ENCODE results near the gene GNG12.

Gene GNG12

GRCh38 chr1:67689267-67690017 is 143.8 kb downstream of the GNG12 start:
- Histone ChIP-seq H3K27ac (ENCODE audit: low read depth, low read length) (peak overlapping the region; percentile 6), H3K27me3 (ENCODE audit: control insufficient read depth in 5 of 5, insufficient read depth in 4 of 5, low read length in 5 of 5) (no peaks in the 10 kb centered on the region), H3K36me3 (ENCODE audit: control insufficient read depth in 5 of 5, insufficient read depth in 5 of 5, low read length in 5 of 5) (peaks cover 0 to 23% (median 14%) of the 10 kb centered on the region in 5 donors), H3K9ac (ENCODE audit: low read length in 5 of 5) (no peak overlapping the region), H3K4me3 (ENCODE audit: low read depth in 1 of 5, low read length in 5 of 5) (no peak overlapping the region), H3K9me3 (ENCODE audit: control insufficient read depth in 5 of 5, low read length in 5 of 5) (no peaks in the 10 kb centered on the region), H3K4me1 (ENCODE audit: control insufficient read depth in 5 of 5, insufficient read depth in 5 of 5, low read length in 5 of 5) (peaks cover 4 to 29% (median 14%) of the 10 kb centered on the region in 5 donors)

GRCh38 chr1:67688526-67689219 is 144.6 kb downstream of the GNG12 start:
- H3K9ac ChIP-seq (ENCODE audit: low read length in 5 of 5) = no peak overlapping the region

GRCh38 chr1:67687649-67688048 is 145.6 kb downstream of the GNG12 start:
- H3K4me1 ChIP-seq (ENCODE audit: control insufficient read depth in 5 of 5, insufficient read depth in 5 of 5, low read length in 5 of 5) = peaks cover 4 to 41% (median 23%) of the 10 kb centered on the region in 5 donors
- H3K4me3 ChIP-seq (ENCODE audit: low read depth in 1 of 5, low read length in 5 of 5) = peak overlapping the region in 1 of 5 donors; percentile 40
- H3K36me3 ChIP-seq (ENCODE audit: control insufficient read depth in 5 of 5, insufficient read depth in 5 of 5, low read length in 5 of 5) = peaks cover 0 to 23% (median 14%) of the 10 kb centered on the region in 5 donors
- H3K9me3 ChIP-seq (ENCODE audit: control insufficient read depth in 5 of 5, low read length in 5 of 5) = no peaks in the 10 kb centered on the region
- no peaks in the 10 kb centered on the region for H3K27me3 ChIP-seq (ENCODE audit: control insufficient read depth in 5 of 5, insufficient read depth in 4 of 5, low read length in 5 of 5)
- peak overlapping the region; percentile 97 for H3K27ac ChIP-seq (ENCODE audit: low read depth, low read length)
- peak overlapping the region in 1 of 5 donors; percentile 91 for H3K9ac ChIP-seq (ENCODE audit: low read length in 5 of 5)

More at GRCh38 chr1:67688526-67689219, 144.6 kb downstream of the GNG12 start:
- H3K27ac ChIP-seq (ENCODE audit: low read depth, low read length) = peak overlapping the region; percentile 3
- peaks cover 4 to 35% (median 20%) of the 10 kb centered on the region in 5 donors for H3K4me1 ChIP-seq (ENCODE audit: control insufficient read depth in 5 of 5, insufficient read depth in 5 of 5, low read length in 5 of 5)
- no peaks in the 10 kb centered on the region for H3K9me3 ChIP-seq (ENCODE audit: control insufficient read depth in 5 of 5, low read length in 5 of 5)
- no peak overlapping the region for H3K4me3 ChIP-seq (ENCODE audit: low read depth in 1 of 5, low read length in 5 of 5)
- peaks cover 0 to 23% (median 14%) of the 10 kb centered on the region in 5 donors for H3K36me3 ChIP-seq (ENCODE audit: control insufficient read depth in 5 of 5, insufficient read depth in 5 of 5, low read length in 5 of 5)
- H3K27me3 ChIP-seq (ENCODE audit: control insufficient read depth in 5 of 5, insufficient read depth in 4 of 5, low read length in 5 of 5) = no peaks in the 10 kb centered on the region

- H3K4me3 ChIP-seq (ENCODE audit: low read depth in 1 of 5, low read length in 5 of 5) = peak overlapping the region; percentile 77 to 96 (median 85)
- no peaks in the 10 kb centered on the region for H3K9me3 ChIP-seq (ENCODE audit: control insufficient read depth in 5 of 5, low read length in 5 of 5)
- H3K4me1 ChIP-seq (ENCODE audit: control insufficient read depth in 5 of 5, insufficient read depth in 5 of 5, low read length in 5 of 5) = peaks cover 4 to 41% (median 23%) of the 10 kb centered on the region in 5 donors
- H3K27ac ChIP-seq (ENCODE audit: low read depth, low read length) = peak overlapping the region; percentile 97
- peaks cover 0 to 23% (median 14%) of the 10 kb centered on the region in 5 donors for H3K36me3 ChIP-seq (ENCODE audit: control insufficient read depth in 5 of 5, insufficient read depth in 5 of 5, low read length in 5 of 5)
- H3K9ac ChIP-seq (ENCODE audit: low read length in 5 of 5) = peak overlapping the region in 4 of 5 donors; percentile 21 to 91 (median 80)
- no peaks in the 10 kb centered on the region for H3K27me3 ChIP-seq (ENCODE audit: control insufficient read depth in 5 of 5, insufficient read depth in 4 of 5, low read length in 5 of 5)
These were observed 146.1 kb downstream of the GNG12 start for GRCh38 chr1:67687198-67687545.

GRCh38 chr1:67686267-67687197 is 146.7 kb downstream of the GNG12 start:
- H3K9ac ChIP-seq (ENCODE audit: low read length in 5 of 5) = peak overlapping the region; percentile 41 to 91 (median 85)
- no peaks in the 10 kb centered on the region for H3K27me3 ChIP-seq (ENCODE audit: control insufficient read depth in 5 of 5, insufficient read depth in 4 of 5, low read length in 5 of 5)
- peak overlapping the region; percentile 77 to 96 (median 85) for H3K4me3 ChIP-seq (ENCODE audit: low read depth in 1 of 5, low read length in 5 of 5)
- H3K9me3 ChIP-seq (ENCODE audit: control insufficient read depth in 5 of 5, low read length in 5 of 5) = no peaks in the 10 kb centered on the region
- peaks cover 4 to 41% (median 23%) of the 10 kb centered on the region in 5 donors for H3K4me1 ChIP-seq (ENCODE audit: control insufficient read depth in 5 of 5, insufficient read depth in 5 of 5, low read length in 5 of 5)
- H3K36me3 ChIP-seq (ENCODE audit: control insufficient read depth in 5 of 5, insufficient read depth in 5 of 5, low read length in 5 of 5) = peaks cover 0 to 23% (median 14%) of the 10 kb centered on the region in 5 donors
- H3K27ac ChIP-seq (ENCODE audit: low read depth, low read length) = peak overlapping the region; percentile 97

- H3K4me3 ChIP-seq (ENCODE audit: low read depth in 1 of 5, low read length in 5 of 5) = peak overlapping the region; percentile 67 to 96 (median 85)
- H3K4me1 ChIP-seq (ENCODE audit: control insufficient read depth in 5 of 5, insufficient read depth in 5 of 5, low read length in 5 of 5) = peaks cover 4 to 41% (median 23%) of the 10 kb centered on the region in 5 donors
- peak overlapping the region; percentile 53 to 91 (median 85) for H3K9ac ChIP-seq (ENCODE audit: low read length in 5 of 5)
- peaks cover 0 to 23% (median 14%) of the 10 kb centered on the region in 5 donors for H3K36me3 ChIP-seq (ENCODE audit: control insufficient read depth in 5 of 5, insufficient read depth in 5 of 5, low read length in 5 of 5)
- no peaks in the 10 kb centered on the region for H3K9me3 ChIP-seq (ENCODE audit: control insufficient read depth in 5 of 5, low read length in 5 of 5)
- H3K27ac ChIP-seq (ENCODE audit: low read depth, low read length) = peak overlapping the region; percentile 97
- no peaks in the 10 kb centered on the region for H3K27me3 ChIP-seq (ENCODE audit: control insufficient read depth in 5 of 5, insufficient read depth in 4 of 5, low read length in 5 of 5)
These were observed 147.6 kb downstream of the GNG12 start for GRCh38 chr1:67685558-67686266.

GRCh38 chr1:67685067-67685557 is 148.2 kb downstream of the GNG12 start, which contains the start of gene GADD45A:
Gene GADD45A (plus strand): TSS chr1:67685201. CDS start chr1:67685495, 294 bp downstream.
- H3K27ac ChIP-seq (ENCODE audit: low read depth, low read length) = peak within 1 kb of the TSS; percentile 97
- peak within 1 kb of the TSS; percentile 53 to 91 (median 85) for H3K9ac ChIP-seq (ENCODE audit: low read length in 5 of 5)
- H3K9me3 ChIP-seq (ENCODE audit: control insufficient read depth in 5 of 5, low read length in 5 of 5) = no peaks in the 10 kb centered on the region
- peaks cover 0 to 23% (median 14%) of the 10 kb centered on the region in 5 donors for H3K36me3 ChIP-seq (ENCODE audit: control insufficient read depth in 5 of 5, insufficient read depth in 5 of 5, low read length in 5 of 5)
- H3K4me3 ChIP-seq (ENCODE audit: low read depth in 1 of 5, low read length in 5 of 5) = peak within 1 kb of the TSS; percentile 67 to 96 (median 85)
- H3K4me1 ChIP-seq (ENCODE audit: control insufficient read depth in 5 of 5, insufficient read depth in 5 of 5, low read length in 5 of 5) = peaks cover 4 to 41% (median 23%) of the 10 kb centered on the region in 5 donors
- H3K27me3 ChIP-seq (ENCODE audit: control insufficient read depth in 5 of 5, insufficient read depth in 4 of 5, low read length in 5 of 5) = no peaks in the 10 kb centered on the region

- no peaks in the 10 kb centered on the region for H3K9me3 ChIP-seq (ENCODE audit: control insufficient read depth in 5 of 5, low read length in 5 of 5)
- H3K4me1 ChIP-seq (ENCODE audit: control insufficient read depth in 5 of 5, insufficient read depth in 5 of 5, low read length in 5 of 5) = peaks cover 4 to 41% (median 23%) of the 10 kb centered on the region in 5 donors
- H3K9ac ChIP-seq (ENCODE audit: low read length in 5 of 5) = peak overlapping the region in 3 of 5 donors; percentile 21 to 56 (median 39)
- H3K36me3 ChIP-seq (ENCODE audit: control insufficient read depth in 5 of 5, insufficient read depth in 5 of 5, low read length in 5 of 5) = peaks cover 0 to 20% (median 12%) of the 10 kb centered on the region in 5 donors
- peak overlapping the region in 4 of 5 donors; percentile 34 to 56 (median 44) for H3K4me3 ChIP-seq (ENCODE audit: low read depth in 1 of 5, low read length in 5 of 5)
- peak overlapping the region; percentile 97 for H3K27ac ChIP-seq (ENCODE audit: low read depth, low read length)
- no peaks in the 10 kb centered on the region for H3K27me3 ChIP-seq (ENCODE audit: control insufficient read depth in 5 of 5, insufficient read depth in 4 of 5, low read length in 5 of 5)
These were observed 148.7 kb downstream of the GNG12 start for GRCh38 chr1:67684526-67685066.

Data from subcutaneous abdominal adipose tissue (tissue), 5 donors.